HG02759 (cell line): Measurements from ENCODE around the gene TUBB8B.
"Not testable (repeated sequence)": the region's sequence is repeated elsewhere in the genome, so short reads cannot be mapped to it uniquely, and the experiment has no call there.

Source experiments
- ATAC-seq: cut with Tn5 transposase; IDR thresholded peaks from one replicate; pipeline ENCODE4 v1.9.1; 2021; ENCODE audit warnings: mild to moderate bottlenecking, moderate library complexity; ENCODE audit not compliant: unreplicated experiment

TUBB8B gene

GRCh38 chr18:49176-49665, at the start of gene TUBB8B:
TUBB8B (minus strand) TSS chr18:49615; CDS start chr18:49557, 58 bp downstream.
- ATAC-seq = not testable (repeated sequence)

- ATAC-seq = peak; percentile 97
Measured at GRCh38 chr18:97252-97914, 48.0 kb upstream of the TUBB8B start.

DNA sequence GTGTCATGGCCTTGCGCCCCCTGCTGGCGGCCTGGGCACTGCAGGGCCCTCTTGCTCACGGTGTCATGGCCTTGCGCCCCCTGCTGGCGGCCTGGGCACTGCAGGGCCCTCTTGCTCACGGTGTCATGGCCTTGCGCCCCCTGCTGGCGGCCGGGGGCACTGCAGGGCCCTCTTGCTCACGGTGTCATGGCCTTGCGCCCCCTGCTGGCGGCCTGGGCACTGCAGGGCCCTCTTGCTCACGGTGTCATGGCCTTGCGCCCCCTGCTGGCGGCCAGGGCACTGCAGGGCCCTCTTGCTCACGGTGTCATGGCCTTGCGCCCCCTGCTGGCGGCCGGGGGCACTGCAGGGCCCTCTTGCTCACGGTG, 47.3 kb upstream of the TUBB8B start:
- ATAC-seq = not testable (repeated sequence)

DNA sequence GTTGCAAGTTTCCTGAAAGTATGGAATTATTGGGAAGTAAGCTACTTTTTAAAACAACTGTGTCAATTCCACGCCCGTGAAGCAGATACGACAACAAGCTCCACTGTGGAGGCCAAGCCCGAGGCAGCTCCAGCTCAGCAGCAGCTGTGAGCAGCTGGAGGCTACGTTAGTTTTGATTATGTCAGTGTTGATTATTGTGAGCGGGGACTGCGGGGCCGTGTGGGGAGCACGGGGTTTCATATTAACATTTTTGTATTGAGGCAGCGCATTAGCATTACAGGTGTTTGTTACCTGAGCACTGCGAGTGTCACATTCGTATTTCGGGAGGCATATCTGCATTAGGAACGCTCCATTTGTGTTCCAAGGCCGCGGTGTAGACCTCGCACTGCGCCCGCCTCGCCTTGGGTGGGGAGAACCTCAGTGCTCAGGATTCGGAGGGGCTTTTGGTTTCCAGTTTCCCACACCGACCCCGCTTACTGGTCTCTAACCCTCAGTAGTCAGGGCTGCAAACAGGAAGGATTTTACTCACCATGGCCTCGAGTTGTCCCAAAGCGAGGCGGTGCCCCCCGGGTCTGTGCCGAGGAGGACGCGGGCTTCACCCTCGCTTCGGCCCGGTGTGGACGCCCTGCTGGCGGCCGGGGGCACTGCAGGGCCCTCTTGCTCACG, 46.8 kb upstream of the TUBB8B start:
- ATAC-seq = not testable (repeated sequence)

DNA sequence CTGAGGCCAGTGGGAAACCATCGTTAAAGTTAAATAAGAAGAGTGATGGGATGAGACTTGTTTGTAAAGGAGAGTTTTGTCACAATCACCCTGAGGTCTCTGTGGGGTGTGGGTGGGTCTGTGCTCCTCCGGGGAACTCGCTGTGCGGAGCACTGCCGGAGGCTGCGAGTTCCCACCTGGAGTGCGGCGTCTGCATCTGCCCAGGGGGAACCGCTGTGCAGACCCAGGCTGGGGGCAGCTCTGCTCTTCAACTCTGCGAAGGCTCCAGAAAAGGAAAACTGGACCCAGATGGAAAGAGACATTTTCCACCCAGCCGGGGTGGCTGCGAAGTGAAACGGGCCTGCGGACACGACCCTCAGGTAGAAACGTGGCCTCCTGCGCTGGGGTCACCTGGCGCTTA, 46.2 kb upstream of the TUBB8B start:
- not testable (repeated sequence) for ATAC-seq

DNA sequence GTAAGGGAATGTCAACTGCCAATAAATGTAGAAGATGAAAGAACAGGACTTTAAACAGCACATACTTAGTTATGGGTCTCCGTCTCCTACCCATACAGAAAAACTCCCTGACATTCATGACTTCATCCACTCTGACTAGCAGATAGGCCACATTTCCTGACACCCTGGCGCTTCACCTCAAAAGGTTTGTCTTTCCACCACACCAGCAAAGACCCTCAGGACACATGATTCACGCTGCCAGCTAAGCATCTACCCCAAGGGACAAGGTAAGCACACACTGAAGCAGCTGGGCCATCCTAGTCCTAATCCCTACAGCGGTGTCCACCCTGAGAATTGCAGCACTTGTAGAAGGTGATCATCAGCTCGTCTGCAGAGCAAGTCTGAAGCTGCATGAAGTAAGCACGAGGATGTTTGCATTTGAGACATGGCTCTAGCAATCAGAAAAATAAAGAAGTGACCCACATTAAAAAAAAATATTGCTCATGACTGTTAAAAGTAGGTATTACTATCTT, 44.5 kb upstream of the TUBB8B start:
- not testable (repeated sequence) for ATAC-seq

- ATAC-seq = not testable (repeated sequence)
Measured at GRCh38 chr18:91561-91960, 42.1 kb upstream of the TUBB8B start.

- ATAC-seq = not testable (repeated sequence)
Measured at GRCh38 chr18:90396-91193, 41.2 kb upstream of the TUBB8B start.

DNA sequence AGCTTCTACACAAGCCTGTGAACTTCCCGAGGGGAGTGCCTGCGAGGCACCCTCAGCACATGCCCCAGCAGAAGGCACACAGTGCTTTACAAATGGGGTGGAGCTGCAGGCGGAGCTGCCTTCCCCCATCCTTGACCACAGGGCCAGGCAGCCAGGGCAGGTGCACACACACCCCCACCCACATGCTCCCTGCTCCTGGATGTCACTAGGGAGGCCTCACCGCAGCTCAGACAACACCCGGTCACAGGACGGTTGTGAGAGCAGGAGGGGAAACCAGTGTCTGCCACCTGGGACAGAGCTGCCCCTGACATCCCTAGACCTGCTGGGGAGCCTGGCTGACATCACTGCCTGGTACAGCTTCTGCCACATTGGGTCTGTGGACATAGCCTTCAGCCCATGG, 39.7 kb upstream of the TUBB8B start:
- ATAC-seq = not testable (repeated sequence)

DNA sequence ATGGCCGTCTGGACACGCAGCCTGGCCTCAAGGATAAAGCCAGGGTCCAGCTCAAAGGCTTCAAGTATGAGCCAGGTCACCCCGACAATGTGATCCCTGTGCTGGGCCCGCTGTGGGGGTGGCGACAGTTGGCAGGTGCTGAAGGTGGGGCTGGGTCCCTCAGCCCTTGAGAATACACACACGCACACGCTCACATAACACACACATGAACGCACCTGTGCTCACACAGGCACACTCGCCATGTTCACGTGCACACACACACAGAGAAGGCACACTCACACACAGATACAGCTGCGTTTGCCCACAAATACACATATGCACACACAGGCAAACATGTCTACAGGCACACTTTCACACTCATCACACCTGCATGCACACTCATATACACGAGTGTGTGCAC, 35.4 kb upstream of the TUBB8B start:
- not testable (repeated sequence) for ATAC-seq

DNA sequence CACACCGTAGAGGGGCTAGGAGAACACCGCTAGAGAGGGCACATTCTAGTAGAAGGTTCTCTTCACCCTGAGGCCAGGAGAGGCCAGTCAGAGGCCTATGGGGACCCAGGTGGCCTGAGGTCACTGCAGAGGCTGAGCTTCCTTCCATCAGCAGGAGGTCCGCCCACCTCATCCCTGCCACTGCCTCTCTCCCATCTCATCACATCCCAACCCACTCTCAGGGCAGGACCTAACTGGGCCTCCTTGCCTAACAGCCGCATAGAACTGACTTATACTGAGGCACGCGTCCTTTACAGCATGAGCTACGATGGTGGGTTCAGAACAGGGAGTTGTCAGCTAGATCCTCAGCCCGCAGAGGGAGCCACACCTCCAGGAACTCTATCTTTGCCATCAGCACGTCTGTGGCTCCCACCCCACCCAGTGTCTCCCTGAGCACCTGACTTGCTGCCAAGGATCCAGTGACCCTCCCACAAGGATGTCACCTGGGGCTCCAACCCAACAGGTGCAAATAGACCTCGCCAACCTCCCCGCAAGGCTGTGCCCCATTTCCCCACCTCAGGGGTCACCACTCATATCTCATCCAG, 33.3 kb upstream of the TUBB8B start:
- not testable (repeated sequence) for ATAC-seq

GRCh38 chr18:80881-81280, 31.5 kb upstream of the TUBB8B start:
- not testable (repeated sequence) for ATAC-seq

DNA sequence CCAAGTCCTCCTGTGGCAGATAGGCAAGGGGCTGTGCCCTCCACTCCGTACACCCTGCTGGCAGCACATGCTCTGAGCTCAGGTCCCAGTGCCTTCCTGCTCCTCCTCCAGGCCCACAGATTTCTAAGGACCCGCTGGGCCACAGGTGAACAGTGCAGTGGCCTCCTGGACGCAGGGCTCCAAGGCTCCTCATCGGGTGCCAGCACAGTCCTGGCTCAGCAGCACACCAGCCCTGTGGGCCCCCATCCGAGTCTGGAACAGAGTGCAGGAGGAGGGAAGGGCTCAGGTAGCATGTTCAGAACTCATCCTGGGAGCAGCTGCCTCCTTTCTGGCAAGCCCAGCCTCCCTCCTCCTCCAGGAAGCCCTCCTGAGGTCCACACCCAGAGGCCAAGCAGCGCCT, 30.8 kb upstream of the TUBB8B start:
- not testable (repeated sequence) for ATAC-seq

- ATAC-seq = not testable (repeated sequence)
Measured at GRCh38 chr18:75525-76160, 26.2 kb upstream of the TUBB8B start.

GRCh38 chr18:73181-73777, 23.9 kb upstream of the TUBB8B start:
- not testable (repeated sequence) for ATAC-seq

DNA sequence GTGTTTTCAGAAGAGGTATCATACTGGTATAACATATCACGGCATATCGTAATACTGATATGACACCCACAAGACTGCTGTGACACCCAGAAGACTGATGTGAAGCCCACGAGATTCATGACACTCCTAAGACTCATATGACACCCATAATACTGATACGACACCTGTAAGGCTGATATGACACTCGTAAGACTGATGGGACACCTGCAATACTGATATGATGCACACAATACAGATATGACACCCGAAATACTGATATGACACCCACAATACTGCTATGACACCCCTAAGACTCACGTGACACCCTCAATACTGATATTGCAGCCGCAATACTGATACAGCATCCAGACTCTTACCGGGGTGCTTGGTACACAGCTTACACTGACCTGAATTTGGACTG, 18.3 kb upstream of the TUBB8B start:
- ATAC-seq = not testable (repeated sequence)

GRCh38 chr18:64279-64678, 14.9 kb upstream of the TUBB8B start:
- not testable (repeated sequence) for ATAC-seq

- ATAC-seq = not testable (repeated sequence)
Measured at GRCh38 chr18:63656-64055, 14.2 kb upstream of the TUBB8B start.

GRCh38 chr18:54388-54787, 5.0 kb upstream of the TUBB8B start:
- not testable (repeated sequence) for ATAC-seq

- ATAC-seq = not testable (repeated sequence)
Measured at GRCh38 chr18:48696-49095, 719 bp downstream of the TUBB8B start.
